Prostate gland (tissue), 2 donors: ENCODE results near the gene CSNK2A1.

Experiments used
- CTCF ChIP-seq, 4 experiments: fragments of 200-600 bp in 2 of 4; fragments of 450-650 bp in 2 of 4; sonication (generic) in 2 of 4; IDR thresholded peaks; 1 replicate in 3 of 4; 2 replicates in 1 of 4; pipeline ENCODE4 v1.5.1; 2016 to 2019; ENCODE audit warnings: antibody characterized with exemption in 4 of 4, mild to moderate bottlenecking in 2 of 4, moderate library complexity in 2 of 4
- POLR2A ChIP-seq: fragments of 450-650 bp; IDR thresholded peaks from one replicate; pipeline ENCODE4 v1.6.1; 2016; ENCODE audit warnings: antibody characterized with exemption, mild to moderate bottlenecking
- POLR2AphosphoS5 ChIP-seq: sonication (generic); formaldehyde crosslinking; IDR thresholded peaks from one replicate; pipeline ENCODE4 v1.6.1; 2017; ENCODE audit warnings: antibody characterized with exemption

DNA sequence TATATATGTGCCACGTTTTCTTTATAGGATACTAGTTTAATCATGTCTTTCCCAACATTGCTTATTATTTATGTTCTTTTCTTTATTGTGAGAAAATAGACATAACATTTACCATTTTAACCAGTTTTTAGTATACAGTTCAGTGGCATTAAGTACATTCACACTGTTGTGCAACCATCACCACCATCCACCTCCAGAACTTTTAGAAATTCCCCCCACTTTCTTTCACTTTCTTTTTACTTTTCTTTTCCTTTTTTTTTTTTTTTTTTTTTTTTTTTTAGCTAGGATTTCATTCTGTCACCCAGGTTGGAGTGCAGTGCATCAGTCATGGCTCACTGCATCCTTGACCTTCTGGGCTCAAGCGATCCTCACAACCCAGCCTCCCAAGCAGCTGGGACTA is 117.0 kb downstream of the CSNK2A1 start:
- TF ChIP-seq POLR2A: no peak
- TF ChIP-seq CTCF (IDR thresholded peaks at IDR 0.05): no peak
- no peak for TF ChIP-seq POLR2AphosphoS5
